Posterior cingulate gyrus (tissue), 11 donors: ENCODE data around the gene A1BG.

Experiments used
- DNase-seq, 10 donors: peaks; one replicate each; pipeline versions ENCODE4 v3.0.0 to v3.0.0-alpha.2; 2020 to 2021; ENCODE audit warnings: mixed read lengths in 3 of 10
- intact Hi-C: fragments of 100-400 bp; cut with DNase I; formaldehyde crosslinking; loops from one replicate; pipeline ENCODE4 v1.15.1; 2023

Gene A1BG

GRCh38 chr19:58352760-58353671 is at the start of gene A1BG:
Gene A1BG (minus strand): TSS chr19:58353492. CDS start chr19:58353437, 55 bp downstream.
- intact Hi-C loops: no loop called here
- peak in 2 of 10 donors; percentile 59 to 77 for DNase-seq

DNA sequence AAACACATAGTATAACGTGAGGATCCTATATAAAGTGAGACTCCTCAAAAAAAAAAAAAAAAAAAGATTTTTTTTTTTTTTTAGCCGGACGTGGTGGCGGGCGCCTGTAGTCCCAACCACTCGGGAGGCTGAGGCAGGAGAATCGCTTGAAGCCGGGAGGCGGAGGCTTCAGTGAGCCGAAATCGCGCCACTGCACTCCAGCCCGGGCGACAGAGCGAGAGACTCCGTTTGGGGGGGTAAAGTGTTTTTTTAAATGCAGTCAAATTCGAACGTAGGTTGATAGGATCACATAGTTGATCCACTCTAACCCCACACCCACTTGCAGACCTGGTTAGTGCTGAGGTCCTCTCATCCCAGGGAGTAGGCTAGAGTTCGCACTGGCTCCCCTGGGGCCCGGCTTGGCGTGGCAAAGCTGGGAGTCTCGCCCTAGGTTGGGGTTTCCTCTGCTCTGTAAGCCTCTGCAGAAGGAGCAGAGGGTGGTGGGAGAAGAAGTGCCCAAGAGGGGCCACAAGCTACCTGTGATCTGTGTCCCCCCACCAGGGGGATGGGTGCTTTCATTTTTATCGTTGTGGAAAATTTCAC is 48.6 kb upstream of the A1BG start:
- intact Hi-C loops: no loop called here
- peak in 2 of 10 donors; percentile 44 to 81 for DNase-seq

DNA sequence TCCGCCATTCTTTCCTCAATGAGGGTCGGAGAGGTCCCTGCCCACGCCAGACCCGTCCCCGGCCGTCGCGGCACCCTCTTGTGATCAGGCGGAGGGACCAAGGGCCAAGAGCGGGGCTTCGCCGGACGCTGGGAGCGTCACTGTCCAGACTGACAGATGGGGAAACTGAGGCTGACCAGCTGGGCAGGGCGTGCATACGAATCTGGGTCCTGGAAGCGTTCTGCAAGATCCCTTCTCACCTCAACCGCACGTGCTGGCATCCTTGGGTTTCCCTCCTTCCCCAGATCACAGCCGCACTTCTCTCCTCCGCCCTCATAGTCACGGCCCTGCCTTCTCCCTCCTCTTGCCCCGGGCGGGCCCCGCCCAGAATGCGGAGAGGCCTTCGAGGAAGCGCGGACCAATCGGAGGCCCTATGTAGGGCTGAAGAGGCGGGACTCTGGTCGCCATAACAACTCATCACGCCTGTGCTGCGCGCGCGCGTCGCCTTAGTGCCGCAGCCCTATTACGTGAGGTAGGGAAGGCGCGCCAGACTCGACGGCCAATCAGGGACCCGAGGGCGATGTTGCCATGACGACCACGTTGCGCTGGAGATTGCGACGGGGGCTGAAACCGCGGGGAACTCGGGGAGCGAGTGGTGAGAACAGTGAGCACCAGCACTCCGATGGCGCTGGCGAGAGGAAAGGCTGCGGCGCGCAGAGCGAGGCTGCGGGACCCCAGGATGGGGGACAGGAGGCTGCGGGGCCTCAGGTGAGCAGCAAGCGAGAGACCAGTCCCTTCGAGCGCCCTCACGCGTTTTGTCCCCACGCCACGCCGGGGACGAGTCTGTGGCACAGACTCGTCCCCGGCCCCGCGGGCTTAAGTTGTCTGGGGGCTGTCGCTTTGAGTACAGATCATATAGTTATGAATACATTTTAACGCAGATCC is 47.9 kb upstream of the A1BG start:
- intact Hi-C loops: no loop called here
- peak; percentile 99 to 100 (median 100) for DNase-seq

DNA sequence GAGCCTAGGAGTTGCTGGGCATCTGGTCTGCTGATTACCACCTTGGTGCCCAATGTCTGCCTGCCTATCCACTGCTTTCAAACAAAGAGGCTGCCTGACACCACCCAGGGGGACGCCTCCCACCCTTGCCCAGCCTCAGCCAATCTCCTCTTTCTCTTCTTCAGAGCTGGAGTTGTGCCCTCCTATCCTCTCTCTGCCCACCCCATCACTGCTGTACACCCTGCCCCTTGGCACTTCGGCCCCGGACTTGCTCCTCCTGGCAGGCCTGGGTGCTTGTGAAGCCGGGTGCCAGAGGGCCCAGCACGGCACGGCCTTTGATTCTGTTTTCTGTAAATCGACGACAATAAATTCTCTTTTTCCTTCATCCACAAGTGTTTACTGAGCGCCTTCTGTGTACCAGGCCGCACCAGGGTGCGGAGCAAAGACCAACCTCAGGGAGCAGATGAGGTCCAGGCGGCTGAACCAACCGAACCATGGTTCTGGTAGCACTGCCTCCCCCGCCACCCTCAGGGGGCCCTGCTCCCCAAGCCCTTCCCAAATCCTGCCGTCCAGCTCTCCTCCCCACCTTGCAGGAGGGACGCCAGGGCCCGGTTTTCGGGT is 47.1 kb upstream of the A1BG start:
- intact Hi-C loops: no loop called here
- peak; percentile 25 to 94 (median 54) for DNase-seq

- intact Hi-C loops: no loop called here
- peak in 1 of 10 donors; percentile 63 for DNase-seq
These were observed 46.6 kb upstream of the A1BG start for GRCh38 chr19:58399903-58400302.

DNA sequence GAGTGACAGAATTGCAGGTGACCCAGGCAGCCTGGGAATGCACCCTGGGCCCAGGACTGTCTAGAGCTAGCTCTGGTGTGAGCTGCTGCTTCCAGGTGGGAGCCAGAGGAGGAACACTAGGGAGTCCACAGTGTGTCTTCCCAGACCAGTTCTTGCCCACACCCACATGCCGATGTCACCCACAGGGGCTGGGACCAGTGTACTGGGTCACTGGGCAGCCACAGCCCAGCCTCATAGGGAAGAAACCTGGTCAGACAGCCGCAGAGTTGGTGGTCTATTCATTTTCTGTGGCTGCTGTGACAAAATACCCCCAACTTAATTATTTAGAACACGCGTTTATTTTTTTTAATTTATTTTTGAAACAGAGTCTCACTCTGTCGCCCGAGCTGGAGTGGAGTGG is 45.3 kb upstream of the A1BG start:
- intact Hi-C loops: no loop called here
- DNase-seq: peak in 1 of 10 donors; percentile 39

DNA sequence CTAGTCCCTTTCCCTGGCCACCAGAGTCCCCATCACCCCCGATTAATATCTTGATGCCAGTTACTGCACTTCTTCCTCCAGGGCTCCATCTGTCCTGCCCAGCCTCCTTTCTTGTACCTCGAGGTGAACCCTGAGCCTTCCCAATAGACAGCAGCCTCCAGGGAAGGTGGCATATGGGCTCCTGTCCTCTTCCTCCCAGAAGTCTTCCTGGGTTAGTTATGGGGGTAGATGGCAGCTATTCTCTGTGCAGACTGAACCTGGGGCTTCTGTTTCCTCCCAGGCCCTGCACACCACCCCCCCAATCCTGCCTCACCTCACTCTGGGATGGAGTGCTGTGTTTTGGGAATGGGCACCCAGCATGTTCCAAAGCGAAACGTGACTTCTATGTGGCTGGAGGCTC is 44.8 kb upstream of the A1BG start:
- intact Hi-C loops: no loop called here
- peak in 1 of 10 donors; percentile 15 for DNase-seq

GRCh38 chr19:58397533-58398037 is 44.3 kb upstream of the A1BG start:
- no peak for DNase-seq
- intact Hi-C loops: no loop called here

- intact Hi-C loops: no loop called here
- peak in 2 of 10 donors; percentile 67 to 82 for DNase-seq
These were observed 43.6 kb upstream of the A1BG start for GRCh38 chr19:58396691-58397532.

DNA sequence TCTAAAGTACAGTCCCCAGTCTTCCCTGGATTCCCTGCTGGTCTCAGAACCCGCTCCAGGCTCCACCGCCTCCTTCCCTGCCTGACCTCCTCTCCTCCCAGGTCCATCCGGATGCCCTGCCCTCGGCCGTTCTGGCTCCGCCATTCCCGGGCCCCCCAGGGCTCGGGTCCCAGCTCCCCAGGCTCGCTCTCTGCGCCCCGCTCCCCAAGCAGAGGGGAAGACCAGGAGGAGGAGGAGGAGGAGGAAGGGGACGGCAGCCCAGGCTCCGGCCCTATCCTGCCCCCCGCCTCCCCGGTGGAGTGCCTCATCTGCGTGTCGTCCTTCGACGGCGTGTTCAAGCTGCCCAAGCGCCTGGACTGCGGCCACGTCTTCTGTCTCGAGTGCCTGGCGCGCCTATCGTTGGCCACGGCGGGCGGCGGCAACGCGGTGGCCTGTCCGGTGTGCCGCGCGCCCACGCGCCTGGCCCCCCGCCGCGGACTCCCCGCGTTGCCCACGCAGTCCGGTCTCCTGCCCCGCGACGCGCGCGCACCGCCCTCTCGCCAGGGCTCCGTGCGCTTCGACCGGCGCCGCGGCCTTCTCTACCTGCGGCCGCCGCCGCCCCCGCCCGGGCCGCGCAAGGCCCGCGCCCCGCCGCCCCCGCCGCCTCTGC is 42.8 kb upstream of the A1BG start:
- DNase-seq: peak in 3 of 10 donors; percentile 55 to 66 (median 64)

DNA sequence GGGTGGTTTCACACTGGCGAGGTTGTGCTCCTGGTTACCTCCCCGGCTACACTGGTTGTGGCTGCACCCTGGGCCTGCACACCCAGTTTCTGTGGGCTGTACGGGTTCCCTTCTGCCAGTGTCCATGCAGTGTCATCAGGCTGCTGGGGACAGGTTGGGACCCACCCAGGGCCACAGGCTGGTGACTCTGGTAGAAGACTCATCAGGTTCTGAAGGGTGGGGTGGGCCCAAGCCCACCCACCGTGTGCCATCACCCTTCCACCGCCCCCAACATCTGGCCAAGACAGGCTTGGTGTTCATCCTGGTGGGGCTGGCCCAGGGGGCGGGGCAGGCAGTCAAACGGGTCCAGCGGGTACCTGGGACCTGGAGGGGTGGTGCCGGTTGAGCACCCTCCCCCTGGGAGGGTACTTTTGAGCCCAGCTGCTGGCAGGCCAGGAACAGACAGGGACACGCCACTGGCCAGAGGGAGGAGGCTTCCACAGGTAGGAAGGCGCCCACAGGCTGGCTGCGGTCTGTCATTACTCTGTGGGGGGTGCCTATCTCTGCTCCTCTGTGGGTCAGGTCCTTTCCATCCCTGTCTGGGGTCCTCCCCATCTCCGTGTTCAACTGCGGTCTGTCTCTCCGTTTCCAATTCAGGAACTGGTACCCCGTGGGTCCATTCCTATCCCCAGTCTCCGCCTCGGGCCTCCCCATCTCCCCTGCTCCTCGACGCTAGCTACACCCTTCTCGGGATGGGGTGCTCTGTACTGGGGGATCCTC is 42.1 kb upstream of the A1BG start, which contains the start of gene RNF225:
Gene RNF225 (plus strand): TSS at position 437 of the 759 bp plus-strand sequence. CDS start 434 bp downstream, outside the sequence.
- DNase-seq: peak in 3 of 10 donors; percentile 69 to 70 (median 70)
- intact Hi-C loops: no loop called here

More for the DNA sequence above, 42.8 kb upstream of the A1BG start:
- intact Hi-C loops: no loop called here

DNA sequence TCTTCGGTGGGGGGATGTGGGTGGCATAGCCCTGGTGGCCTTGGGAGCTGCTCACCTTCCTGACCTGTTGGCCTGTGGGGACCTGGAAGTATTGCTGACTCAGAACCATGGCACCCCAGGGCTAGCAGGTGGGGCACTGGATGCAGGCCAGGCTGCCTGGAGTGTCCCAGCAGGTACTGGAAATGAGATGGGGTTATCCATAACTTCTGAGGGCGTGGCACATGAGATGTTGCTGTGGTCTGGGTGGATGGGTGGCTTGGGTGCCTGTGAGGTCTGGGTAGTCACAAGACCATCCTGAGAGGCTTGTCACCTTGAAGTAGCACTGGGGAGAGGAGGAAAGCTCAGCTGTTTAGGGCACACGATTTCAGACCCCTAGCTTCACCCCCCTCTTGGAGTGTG is 41.5 kb upstream of the A1BG start:
- peak in 2 of 10 donors; percentile 51 to 56 for DNase-seq
- intact Hi-C loops: no loop called here

- intact Hi-C loops: no loop called here
- no peak for DNase-seq
These were observed 40.4 kb upstream of the A1BG start for GRCh38 chr19:58393725-58394033.

DNA sequence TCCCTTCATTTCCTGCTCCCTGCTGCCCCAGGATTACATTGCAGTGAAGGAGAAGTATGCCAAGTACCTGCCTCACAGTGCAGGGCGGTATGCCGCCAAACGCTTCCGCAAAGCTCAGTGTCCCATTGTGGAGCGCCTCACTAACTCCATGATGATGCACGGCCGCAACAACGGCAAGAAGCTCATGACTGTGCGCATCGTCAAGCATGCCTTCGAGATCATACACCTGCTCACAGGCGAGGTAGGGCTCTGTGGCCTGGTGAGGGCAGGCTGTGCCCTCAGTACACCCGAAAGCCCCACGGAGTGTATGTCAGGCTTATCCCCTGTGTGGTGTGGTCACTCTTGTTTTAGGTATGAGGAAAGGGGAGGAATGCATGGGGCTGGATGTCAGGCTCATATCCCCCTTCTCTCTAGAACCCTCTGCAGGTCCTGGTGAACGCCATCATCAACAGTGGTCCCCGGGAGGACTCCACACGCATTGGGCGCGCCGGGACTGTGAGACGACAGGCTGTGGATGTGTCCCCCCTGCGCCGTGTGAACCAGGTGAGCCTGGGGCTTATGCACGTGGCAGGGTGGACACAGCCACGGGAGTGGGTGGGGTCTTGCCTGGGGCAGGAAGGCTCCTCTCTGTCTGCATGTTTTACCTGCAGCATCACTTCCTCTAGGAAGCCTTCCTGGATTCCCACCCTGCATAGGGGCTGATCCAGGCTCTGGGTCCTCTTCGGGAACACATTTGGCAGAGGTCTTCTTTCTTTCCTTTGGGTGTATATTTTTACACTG is 39.8 kb upstream of the A1BG start:
- intact Hi-C loops: no loop called here
- peak in 3 of 10 donors; percentile 40 to 73 (median 40) for DNase-seq

GRCh38 chr19:58388175-58388526 is 34.9 kb upstream of the A1BG start:
- intact Hi-C loops: no loop called here
- DNase-seq: peak in 1 of 10 donors; percentile 42

GRCh38 chr19:58387338-58388174 is 34.3 kb upstream of the A1BG start:
- DNase-seq: peak in 2 of 10 donors; percentile 28 to 62
- intact Hi-C loops: no loop called here
